Esophagus squamous epithelium (tissue), 4 donors: ENCODE data around the gene LBX2.
A peak's percentile ranks its signal among the peaks of the same experiment; 100 is the strongest.

Source experiments
- CTCF ChIP-seq, 6 experiments: fragments of 450-650 bp in 4 of 6; fragments of 200-600 bp in 2 of 6; sonication (generic) in 2 of 6; IDR thresholded peaks; one replicate each; pipeline ENCODE4 v1.5.1; 2016 to 2019; ENCODE audit warnings: antibody characterized with exemption in 6 of 6, mild to moderate bottlenecking in 4 of 6, moderate library complexity in 4 of 6
- POLR2A ChIP-seq, 4 donors: fragments of 450-650 bp; IDR thresholded peaks; one replicate each; pipeline ENCODE4 v1.6.1; 2017; ENCODE audit warnings: antibody characterized with exemption in 4 of 4, mild to moderate bottlenecking in 4 of 4, moderate library complexity in 3 of 4

GRCh38 chr2:74507145-74507925, 7.9 kb upstream of the LBX2 start, which contains the start of gene PCGF1:
- peak in 5 of 6 experiments; percentile 8 to 38 (median 20) for TF ChIP-seq CTCF (IDR thresholded peaks at IDR 0.05)
- TF ChIP-seq POLR2A (IDR thresholded peaks at IDR 0.05), result peak in 3 of 4 donors; percentile 25 to 55 (median 30)
